HepG2 (cell line): ENCODE results near the gene CTU2.

Source experiments
- BCL6 ChIP-seq: IDR thresholded peaks from 2 replicates; pipeline ENCODE4 v1.6.1; 2016; ENCODE audit warnings: missing genetic modification reagents, missing compliant biosample characterization
- CENPT ChIP-seq: sonication (generic); formaldehyde crosslinking; IDR thresholded peaks from 2 replicates; pipeline ENCODE4 v1.8.0; 2022; ENCODE audit warnings: low read depth, mild to moderate bottlenecking, moderate library complexity, missing genetic modification reagents
- ELF3 ChIP-seq: IDR thresholded peaks from 2 replicates; pipeline ENCODE4 v1.6.1; 2016; ENCODE audit warnings: missing genetic modification reagents, missing compliant biosample characterization
- EZH2 ChIP-seq: conservative IDR thresholded peaks from 2 replicates; pipeline ENCODE4 v1.6.1; 2012; ENCODE audit warnings: mild to moderate bottlenecking, low read depth, low read length, moderate library complexity
- KMT2B ChIP-seq: IDR thresholded peaks from 2 replicates; pipeline ENCODE4 v1.6.1; 2016; ENCODE audit warnings: missing genetic modification reagents, missing compliant biosample characterization
- MAFK ChIP-seq, 2 experiments: IDR thresholded peaks in 1 of 2; conservative IDR thresholded peaks in 1 of 2; 2 replicates each; pipeline ENCODE4 v1.6.1; 2011; ENCODE audit warnings: improper control_type of control experiment in 2 of 2, low read length in 2 of 2
- PHB2 ChIP-seq: fragments of 450-650 bp; IDR thresholded peaks from 2 replicates; pipeline ENCODE4 v1.6.1; 2018; ENCODE audit not compliant: partially characterized antibody
- PRDM15 ChIP-seq: sonication (generic); formaldehyde crosslinking; IDR thresholded peaks from 2 replicates; pipeline ENCODE4 v1.4.0; 2020; ENCODE audit warnings: missing genetic modification reagents
- SKIL ChIP-seq: sonication (generic); formaldehyde crosslinking; IDR thresholded peaks from 2 replicates; pipeline ENCODE4 v1.8.0; 2022; ENCODE audit warnings: missing genetic modification reagents, mild to moderate bottlenecking, moderate library complexity, borderline replicate concordance
- ZFYVE20 ChIP-seq: sonication (generic); formaldehyde crosslinking; IDR thresholded peaks from 2 replicates; pipeline ENCODE4 v1.8.0; 2023; ENCODE audit warnings: low read depth, mild to moderate bottlenecking, moderate library complexity, missing genetic modification reagents, borderline replicate concordance
- ZNF280D ChIP-seq: sonication (generic); formaldehyde crosslinking; IDR thresholded peaks from 2 replicates; pipeline ENCODE4 v1.5.1; 2020; ENCODE audit warnings: mild to moderate bottlenecking, missing genetic modification reagents
- ZNF292 ChIP-seq: sonication (generic); formaldehyde crosslinking; IDR thresholded peaks from 2 replicates; pipeline ENCODE4 v1.8.1; 2022; ENCODE audit warnings: mild to moderate bottlenecking, low read depth, missing genetic modification reagents, borderline replicate concordance
- ZNF644 ChIP-seq: IDR thresholded peaks from 2 replicates; pipeline ENCODE4 v1.6.1; 2016; ENCODE audit warnings: low read depth

- no peak for TF ChIP-seq SKIL (CRISPR knock-in tag)
- no peak for TF ChIP-seq MAFK (conservative IDR thresholded peaks at IDR 0.05 in 1 of 2, IDR thresholded peaks at IDR 0.05 in 1 of 2; ENCODE audit: low read length in 2 of 2)
- TF ChIP-seq ZNF292 (CRISPR knock-in tag) = no peak
- no peak for TF ChIP-seq ELF3
- no peak for TF ChIP-seq ZFYVE20 (CRISPR knock-in tag)
- no peak for TF ChIP-seq KMT2B (CRISPR knock-in tag)
- TF ChIP-seq PRDM15 (CRISPR knock-in tag) = no peak
- no peak for TF ChIP-seq EZH2
- no peak for TF ChIP-seq BCL6
- TF ChIP-seq ZNF644 (CRISPR knock-in tag) = no peak
- no peak for TF ChIP-seq CENPT (CRISPR knock-in tag)
- TF ChIP-seq PHB2 = no peak
- no peak for TF ChIP-seq ZNF280D (CRISPR knock-in tag)
Observed at GRCh38 chr16:88705801-88706228, 488 bp upstream of the CTU2 start.
